GM12801 (cell line): Measurements from ENCODE around the gene ORC4.

ENCODE experiments used
- CTCF ChIP-seq: IDR thresholded peaks from one replicate; pipeline ENCODE4 v1.5.1; 2011; ENCODE audit warnings: control low read depth; ENCODE audit not compliant: insufficient read length; ENCODE audit errors: extremely low read depth

The ORC4 gene

GRCh38 chr2:147968571-147968970 lies 52.0 kb downstream of the ORC4 start:
- no peak for TF ChIP-seq CTCF

- TF ChIP-seq CTCF, result no peak
Measured at GRCh38 chr2:147952118-147952517, 68.4 kb downstream of the ORC4 start.

- no peak for TF ChIP-seq CTCF
Measured at GRCh38 chr2:147945660-147946059, 74.9 kb downstream of the ORC4 start.

- TF ChIP-seq CTCF, result no peak
Measured at GRCh38 chr2:147939313-147939712, 81.2 kb downstream of the ORC4 start.

- no peak for TF ChIP-seq CTCF
Measured at GRCh38 chr2:147937744-147938349, 82.7 kb downstream of the ORC4 start.

- no peak for TF ChIP-seq CTCF
Measured at GRCh38 chr2:147934881-147935620, 85.5 kb downstream of the ORC4 start.

GRCh38 chr2:147933931-147934330 lies 86.6 kb downstream of the ORC4 start:
- TF ChIP-seq CTCF, result no peak
